ENCODE results near the gene MARCO.

DNA sequence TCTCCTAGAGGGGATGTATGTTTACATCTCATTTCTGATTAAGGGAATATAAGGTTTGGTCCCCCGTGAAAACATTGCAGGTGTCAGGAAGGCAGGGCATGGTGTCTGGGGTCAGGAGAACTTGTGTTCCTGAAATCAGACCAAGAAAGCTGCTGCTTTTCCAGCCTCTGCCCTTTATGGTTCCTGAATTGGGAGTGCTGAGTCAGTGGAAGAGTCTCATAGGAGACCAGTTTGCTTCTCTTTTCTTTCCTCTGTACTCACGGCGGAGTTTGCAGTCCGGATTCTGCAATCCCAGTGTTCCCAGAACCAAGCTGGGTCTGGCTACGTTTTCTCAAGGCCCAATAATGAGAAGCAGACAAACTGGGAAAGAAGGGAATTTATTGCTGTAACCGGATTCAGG, 5.1 kb upstream of the MARCO start:
- TF ChIP-seq, protein P1, sequence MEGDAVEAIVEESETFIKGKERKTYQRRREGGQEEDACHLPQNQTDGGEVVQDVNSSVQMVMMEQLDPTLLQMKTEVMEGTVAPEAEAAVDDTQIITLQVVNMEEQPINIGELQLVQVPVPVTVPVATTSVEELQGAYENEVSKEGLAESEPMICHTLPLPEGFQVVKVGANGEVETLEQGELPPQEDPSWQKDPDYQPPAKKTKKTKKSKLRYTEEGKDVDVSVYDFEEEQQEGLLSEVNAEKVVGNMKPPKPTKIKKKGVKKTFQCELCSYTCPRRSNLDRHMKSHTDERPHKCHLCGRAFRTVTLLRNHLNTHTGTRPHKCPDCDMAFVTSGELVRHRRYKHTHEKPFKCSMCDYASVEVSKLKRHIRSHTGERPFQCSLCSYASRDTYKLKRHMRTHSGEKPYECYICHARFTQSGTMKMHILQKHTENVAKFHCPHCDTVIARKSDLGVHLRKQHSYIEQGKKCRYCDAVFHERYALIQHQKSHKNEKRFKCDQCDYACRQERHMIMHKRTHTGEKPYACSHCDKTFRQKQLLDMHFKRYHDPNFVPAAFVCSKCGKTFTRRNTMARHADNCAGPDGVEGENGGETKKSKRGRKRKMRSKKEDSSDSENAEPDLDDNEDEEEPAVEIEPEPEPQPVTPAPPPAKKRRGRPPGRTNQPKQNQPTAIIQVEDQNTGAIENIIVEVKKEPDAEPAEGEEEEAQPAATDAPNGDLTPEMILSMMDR (conservative IDR thresholded peaks at IDR 0.05): no peak
- TF ChIP-seq ZFX (IDR thresholded peaks at IDR 0.05): no peak
